Uterus (tissue), 4 donors: ENCODE data around the gene STOX1. TPM values are rescaled to one million over a fixed set of nuclear protein-coding genes. Genes with fewer than 3 reads are reported as not detected.

ENCODE experiments used
- DNase-seq, 2 donors: peaks; one replicate each; pipeline ENCODE4 v3.0.0-alpha.2; 2019 to 2020
- H3K27ac ChIP-seq, 2 donors: fragments of 200-600 bp; sonication (generic); 1 replicate in 1 of 2; 2 replicates in 1 of 2; pipeline ENCODE4 v1.5.1; 2016 to 2018
- H3K27me3 ChIP-seq, 2 donors: fragments of 200-600 bp; sonication (generic); one replicate each; pipeline ENCODE4 v1.5.1; 2018 to 2019; ENCODE audit warnings: control low read depth in 1 of 2
- H3K36me3 ChIP-seq, 2 donors: fragments of 200-600 bp; sonication (generic); one replicate each; pipeline ENCODE4 v1.5.1; 2019; ENCODE audit warnings: control low read depth in 1 of 2
- H3K4me1 ChIP-seq, 2 donors: fragments of 200-600 bp; sonication (generic); one replicate each; pipeline ENCODE4 v1.5.1; 2018 to 2019; ENCODE audit warnings: control low read depth in 1 of 2
- H3K4me3 ChIP-seq, 2 donors: fragments of 200-600 bp; sonication (generic); 1 replicate in 1 of 2; 2 replicates in 1 of 2; pipeline ENCODE4 v1.5.1; 2018 to 2019; ENCODE audit warnings: mild to moderate bottlenecking in 1 of 2
- H3K9me3 ChIP-seq, 2 donors: fragments of 200-600 bp; sonication (generic); one replicate each; pipeline ENCODE4 v1.5.1; 2019; ENCODE audit warnings: control low read depth in 1 of 2
- POLR2A ChIP-seq, 2 donors: fragments of 450-650 bp; IDR thresholded peaks; one replicate each; pipeline ENCODE4 v1.6.1; 2016; ENCODE audit warnings: antibody characterized with exemption in 2 of 2, mild to moderate bottlenecking in 1 of 2, moderate library complexity in 1 of 2
- intact Hi-C: fragments of 100-400 bp; cut with DNase I; formaldehyde crosslinking; loops from one replicate; pipeline ENCODE4 v1.15.1; 2023; ENCODE audit warnings: low total_unique reads
- total RNA-seq, 4 donors: library from RNA; depleted of rRNA in 3 of 4; stranded (reverse); fragments of >200 nt in 3 of 4; gene quantifications; one replicate each; pipeline versions ENCODE4 v1.1.0 to v1.2.4, GENCODE V29; 2014 to 2023
- TF ChIP-seq, protein P1 (sequence below), 4 experiments: fragments of 200-600 bp in 2 of 4; fragments of 450-650 bp in 2 of 4; sonication (generic) in 2 of 4; IDR thresholded peaks; one replicate each; pipeline ENCODE4 v1.5.1; 2016 to 2019; ENCODE audit warnings: antibody characterized with exemption in 4 of 4, mild to moderate bottlenecking in 2 of 4, moderate library complexity in 1 of 4
- donor health status: DM: yes; HTN: yes; CAD: no.

STOX1 gene
- total RNA-seq, 4 donors from 2014 or later, result 0.51 to 7.7 (median 4.2) TPM; not detected in 1

DNA sequence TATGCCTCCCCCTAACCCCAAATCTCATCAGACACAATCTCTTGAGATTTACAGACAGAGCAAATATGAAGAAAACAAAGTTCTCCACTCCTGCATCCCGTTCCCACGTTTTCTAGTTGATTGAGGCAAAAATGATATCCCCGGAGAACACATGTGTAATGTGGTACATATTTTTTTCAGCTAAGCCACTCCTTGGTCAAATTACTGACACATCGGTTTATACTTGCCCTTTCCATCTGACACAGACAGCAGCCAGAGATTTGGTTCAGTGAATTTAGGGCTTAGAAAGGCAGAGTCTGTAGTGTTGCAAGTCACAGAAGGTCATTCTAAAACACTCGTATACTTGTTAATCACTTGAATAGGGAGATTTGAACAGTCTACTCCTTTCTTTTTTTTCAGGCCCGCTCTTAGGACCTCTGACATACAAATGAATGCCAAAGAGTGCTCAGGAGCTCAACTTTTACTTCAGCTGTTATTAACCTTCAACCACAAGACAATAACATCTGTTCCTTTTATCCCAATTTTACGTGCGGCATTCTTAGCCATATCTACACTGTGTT is 71.9 kb downstream of the STOX1 start:
- intact Hi-C loops, result no loop called here
- peaks cover 4% of the 10 kb centered on the region in 2 donors for H3K4me1 ChIP-seq

DNA sequence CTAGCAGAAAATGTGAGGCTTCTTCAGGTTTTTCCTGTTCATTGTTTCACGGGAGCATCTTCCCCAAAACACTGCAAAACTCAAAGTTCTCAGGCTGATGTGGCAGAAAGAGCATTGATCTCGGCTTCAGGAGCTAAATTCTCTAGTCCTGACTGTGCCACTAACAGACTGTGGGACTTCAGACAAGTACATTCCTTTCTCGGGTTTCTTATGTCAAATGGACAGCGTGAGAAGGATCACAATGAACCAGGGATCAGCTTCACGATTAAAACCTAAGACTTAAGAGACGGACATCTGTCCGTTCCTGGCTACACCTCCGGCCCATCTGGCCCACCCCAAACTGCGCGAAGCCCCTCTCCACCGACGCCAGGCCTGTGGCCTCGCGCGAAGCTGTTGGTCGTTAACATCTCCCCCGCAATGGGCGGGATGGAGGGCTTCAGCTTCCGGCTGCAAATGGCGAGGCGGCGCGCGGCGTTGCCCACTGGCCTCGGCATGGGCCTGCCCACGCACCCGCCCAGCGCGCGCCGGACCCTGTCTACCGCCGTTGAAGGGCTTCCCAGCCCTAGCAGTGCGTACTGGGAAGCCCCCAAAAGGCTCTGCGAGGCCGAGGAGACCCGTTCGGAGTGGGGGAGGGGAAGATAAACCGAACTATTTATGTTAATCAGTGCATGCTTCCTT is 73.2 kb downstream of the STOX1 start:
- peak overlapping the region; percentile 83 to 85 for H3K4me3 ChIP-seq
- H3K9me3 ChIP-seq, result no peaks in the 10 kb centered on the region
- TF ChIP-seq POLR2A (IDR thresholded peaks at IDR 0.05), result peak in 1 of 2 donors; percentile 16
- TF ChIP-seq, protein P1, sequence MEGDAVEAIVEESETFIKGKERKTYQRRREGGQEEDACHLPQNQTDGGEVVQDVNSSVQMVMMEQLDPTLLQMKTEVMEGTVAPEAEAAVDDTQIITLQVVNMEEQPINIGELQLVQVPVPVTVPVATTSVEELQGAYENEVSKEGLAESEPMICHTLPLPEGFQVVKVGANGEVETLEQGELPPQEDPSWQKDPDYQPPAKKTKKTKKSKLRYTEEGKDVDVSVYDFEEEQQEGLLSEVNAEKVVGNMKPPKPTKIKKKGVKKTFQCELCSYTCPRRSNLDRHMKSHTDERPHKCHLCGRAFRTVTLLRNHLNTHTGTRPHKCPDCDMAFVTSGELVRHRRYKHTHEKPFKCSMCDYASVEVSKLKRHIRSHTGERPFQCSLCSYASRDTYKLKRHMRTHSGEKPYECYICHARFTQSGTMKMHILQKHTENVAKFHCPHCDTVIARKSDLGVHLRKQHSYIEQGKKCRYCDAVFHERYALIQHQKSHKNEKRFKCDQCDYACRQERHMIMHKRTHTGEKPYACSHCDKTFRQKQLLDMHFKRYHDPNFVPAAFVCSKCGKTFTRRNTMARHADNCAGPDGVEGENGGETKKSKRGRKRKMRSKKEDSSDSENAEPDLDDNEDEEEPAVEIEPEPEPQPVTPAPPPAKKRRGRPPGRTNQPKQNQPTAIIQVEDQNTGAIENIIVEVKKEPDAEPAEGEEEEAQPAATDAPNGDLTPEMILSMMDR (IDR thresholded peaks at IDR 0.05), result peak in 1 of 4 experiments; percentile 23
- no peak for DNase-seq
- H3K4me1 ChIP-seq, result peaks cover 4% of the 10 kb centered on the region in 2 donors
- no peaks in the 10 kb centered on the region for H3K36me3 ChIP-seq
- peak overlapping the region; percentile 97 to 99 for H3K27ac ChIP-seq
- intact Hi-C loops, result no loop called here
- H3K27me3 ChIP-seq, result no peaks in the 10 kb centered on the region

More for the DNA sequence above, 71.9 kb downstream of the STOX1 start:
- TF ChIP-seq POLR2A (IDR thresholded peaks at IDR 0.05), result no peak
- TF ChIP-seq, protein P1 (IDR thresholded peaks at IDR 0.05), result no peak
- no peak overlapping the region for H3K4me3 ChIP-seq
- DNase-seq, result no peak
- no peaks in the 10 kb centered on the region for H3K27me3 ChIP-seq
- no peak overlapping the region for H3K27ac ChIP-seq
- no peaks in the 10 kb centered on the region for H3K36me3 ChIP-seq
- H3K9me3 ChIP-seq, result no peaks in the 10 kb centered on the region

DNA sequence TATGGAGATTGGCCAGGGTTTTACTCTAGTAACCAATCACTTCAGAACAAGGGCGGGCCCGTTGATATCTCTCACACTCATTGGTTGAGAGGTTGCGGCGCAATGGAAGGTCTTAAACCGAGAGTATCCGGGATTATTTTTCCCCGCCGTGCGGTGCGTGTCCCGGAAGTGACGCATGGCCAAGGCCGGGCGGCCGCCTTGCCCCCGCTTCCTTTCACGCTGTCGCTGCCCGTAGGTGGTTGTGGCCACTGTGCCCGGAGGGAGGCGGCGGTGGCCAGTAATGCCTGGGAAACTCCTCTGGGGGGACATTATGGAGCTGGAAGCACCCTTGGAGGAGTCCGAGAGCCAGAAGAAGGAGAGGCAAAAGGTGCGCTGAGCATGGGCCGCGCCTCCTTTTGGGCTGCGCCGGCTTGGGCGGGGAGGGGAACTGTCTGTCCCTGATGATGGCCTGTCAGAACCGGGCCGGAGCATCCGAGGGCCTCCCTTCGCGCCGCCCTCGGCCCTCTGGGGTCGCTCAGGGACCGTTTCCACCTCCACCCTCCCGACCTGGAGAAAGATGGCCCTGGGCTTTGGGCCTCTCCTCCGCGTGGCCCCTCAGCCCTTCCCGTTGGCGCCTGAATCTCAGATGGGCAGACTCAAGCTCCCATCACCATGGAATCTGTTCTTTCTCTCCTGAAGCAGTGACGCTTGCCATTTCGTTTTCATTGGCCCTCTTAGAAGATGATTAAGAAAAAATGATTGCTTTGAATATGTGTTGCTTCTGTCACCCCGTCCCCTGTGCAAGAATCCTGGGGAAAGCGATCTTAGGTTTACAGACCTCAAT is 74.0 kb downstream of the STOX1 start, which contains the start of gene DDX50:
Gene DDX50, plus strand, starts transcription at position 211 of the 823 bp plus-strand sequence. Its CDS starts 70 bp downstream, at position 281.
- DNase-seq, result peak; percentile 96 to 98
- peak within 1 kb of the TSS; percentile 83 to 85 for H3K4me3 ChIP-seq
- TF ChIP-seq, protein P1 (IDR thresholded peaks at IDR 0.05), result peak in 3 of 4 experiments; percentile 3 to 35 (median 18)
- TF ChIP-seq POLR2A (IDR thresholded peaks at IDR 0.05), result peak in 1 of 2 donors; percentile 70
- H3K36me3 ChIP-seq, result no peaks in the 10 kb centered on the region
- H3K27ac ChIP-seq, result peak within 1 kb of the TSS; percentile 97 to 99
- peaks cover 4% of the 10 kb centered on the region in 2 donors for H3K4me1 ChIP-seq
- no peaks in the 10 kb centered on the region for H3K27me3 ChIP-seq
- intact Hi-C loops, result no loop called here
- H3K9me3 ChIP-seq, result no peaks in the 10 kb centered on the region

DNA sequence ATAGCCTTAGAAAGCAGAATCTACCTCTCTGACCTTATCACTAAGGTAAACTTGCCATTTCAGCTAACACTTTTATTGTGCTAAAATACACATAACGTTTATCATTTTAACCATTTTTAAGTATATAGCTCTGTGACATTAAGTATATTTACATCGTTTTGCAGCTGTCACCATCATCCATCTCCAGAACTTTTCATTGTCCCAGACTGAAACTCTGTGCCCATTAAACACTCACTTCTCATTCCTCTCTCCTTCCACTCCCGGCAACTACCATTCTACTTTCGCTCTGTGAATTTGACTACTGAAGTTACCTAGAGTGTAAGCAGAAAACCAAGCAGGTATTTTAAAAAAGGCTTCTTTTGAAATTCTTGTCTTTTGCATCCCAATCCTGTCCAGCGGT is 75.1 kb downstream of the STOX1 start:
- peaks cover 4% of the 10 kb centered on the region in 2 donors for H3K4me1 ChIP-seq
- DNase-seq, result no peak
- TF ChIP-seq, protein P1 (IDR thresholded peaks at IDR 0.05), result no peak
- no peak for TF ChIP-seq POLR2A (IDR thresholded peaks at IDR 0.05)
- intact Hi-C loops, result no loop called here
- no peaks in the 10 kb centered on the region for H3K9me3 ChIP-seq
- no peak overlapping the region for H3K4me3 ChIP-seq
- H3K27ac ChIP-seq, result peak overlapping the region in 1 of 2 donors; percentile 97
- H3K36me3 ChIP-seq, result no peaks in the 10 kb centered on the region
- H3K27me3 ChIP-seq, result no peaks in the 10 kb centered on the region
